ENCODE measurements around the gene DRG2. TPM values are rescaled to one million over a fixed set of nuclear protein-coding genes. Genes with fewer than 3 reads are reported as not detected.

DRG2 gene
- total and polyA plus RNA-seq, 11 donors = 17.5 to 29.0 (median 21.4) TPM

GRCh38 chr17:18074566-18075272 is 13.0 kb upstream of the DRG2 start:
- intact Hi-C loops (cut with DNase I) = no loop called here
- no peaks in the 10 kb centered on the region for H3K27me3 ChIP-seq
- DNase-seq = no peak
- ATAC-seq = no peak
- 77 to 83% (median 79%) methylated on average over 6 of the region's 6 CpGs for WGBS, 4 donors
- no peak overlapping the region for H3K4me3 ChIP-seq
- H3K4me1 ChIP-seq = peaks cover 0 to 8% (median 0%) of the 10 kb centered on the region in 12 donors
- no peaks in the 10 kb centered on the region for H3K36me3 ChIP-seq
- H3K9me3 ChIP-seq = no peaks in the 10 kb centered on the region
- H3K27ac ChIP-seq = no peak overlapping the region
- TF ChIP-seq CTCF (IDR thresholded peaks at IDR 0.05) (no peak), POLR2A (IDR thresholded peaks at IDR 0.05) (no peak)

- intact Hi-C loops (cut with DNase I) = no loop called here
- H3K36me3 ChIP-seq = no peaks in the 10 kb centered on the region
Observed at GRCh38 chr17:18076936-18077335, 10.8 kb upstream of the DRG2 start.

GRCh38 chr17:18079543-18079942 is 8.2 kb upstream of the DRG2 start:
- Histone ChIP-seq H3K4me3 (no peak overlapping the region), H3K27ac (no peak overlapping the region), H3K36me3 (no peaks in the 10 kb centered on the region), H3K4me1 (no peaks in the 10 kb centered on the region), H3K27me3 (no peaks in the 10 kb centered on the region), H3K9me3 (no peaks in the 10 kb centered on the region)
- ATAC-seq (no peak), DNase-seq (no peak)
- intact Hi-C loops (cut with DNase I) = no loop called here
- WGBS, 4 donors = 63 to 71% (median 67%) methylated on average over 4 of the region's 4 CpGs
- TF ChIP-seq POLR2A (IDR thresholded peaks at IDR 0.05) (no peak), CTCF (IDR thresholded peaks at IDR 0.05) (no peak)

More at GRCh38 chr17:18076936-18077335, 10.8 kb upstream of the DRG2 start:
- no peak for TF ChIP-seq POLR2A (IDR thresholded peaks at IDR 0.05)
- no peak for TF ChIP-seq CTCF (IDR thresholded peaks at IDR 0.05)
- Histone ChIP-seq H3K4me1 (no peaks in the 10 kb centered on the region), H3K27ac (no peak overlapping the region), H3K27me3 (no peaks in the 10 kb centered on the region), H3K9me3 (no peaks in the 10 kb centered on the region), H3K4me3 (no peak overlapping the region)
- ATAC-seq = no peak
- 67 to 74% (median 71%) methylated on average over 7 of the region's 7 CpGs for WGBS, 4 donors
- no peak for DNase-seq

GRCh38 chr17:18084256-18084655 is 3.5 kb upstream of the DRG2 start:
- H3K9me3 ChIP-seq = no peaks in the 10 kb centered on the region
- TF ChIP-seq POLR2A (IDR thresholded peaks at IDR 0.05) (no peak), CTCF (IDR thresholded peaks at IDR 0.05) (no peak)
- ATAC-seq (no peak), DNase-seq (no peak)
- no peaks in the 10 kb centered on the region for H3K36me3 ChIP-seq
- 86 to 94% (median 90%) methylated on average over 4 of the region's 4 CpGs for WGBS, 4 donors
- H3K4me3 ChIP-seq = no peak overlapping the region
- intact Hi-C loops (cut with DNase I) = no loop called here
- H3K4me1 ChIP-seq = peaks cover 0 to 21% (median 13%) of the 10 kb centered on the region in 12 donors
- H3K27ac ChIP-seq = no peak overlapping the region
- no peaks in the 10 kb centered on the region for H3K27me3 ChIP-seq
